Progenitor cell of endocrine pancreas (in vitro differentiated cells): ENCODE data around the gene DERL2. TPM values are rescaled to one million over a fixed set of nuclear protein-coding genes. Genes with fewer than 3 reads are reported as not detected.

Experiments used
- DNase-seq: peaks from one replicate; pipeline ENCODE4 v3.0.0; 2021; ENCODE audit warnings: low spot score; ENCODE audit not compliant: unreplicated experiment
- H3K27ac Mint-ChIP-seq: 2 replicates; pipeline ENCODE4 v1.8.0; 2021; ENCODE audit warnings: mild to moderate bottlenecking, moderate library complexity, mixed read lengths
- H3K27me3 Mint-ChIP-seq: 2 replicates; pipeline ENCODE4 v1.8.0; 2021; ENCODE audit warnings: mixed read lengths
- H3K36me3 Mint-ChIP-seq: 2 replicates; pipeline ENCODE4 v1.8.0; 2022; ENCODE audit warnings: mixed read lengths; ENCODE audit not compliant: insufficient read depth
- H3K4me1 Mint-ChIP-seq: 2 replicates; pipeline ENCODE4 v1.8.0; 2021; ENCODE audit warnings: low read depth, mixed read lengths
- H3K4me3 Mint-ChIP-seq: 2 replicates; pipeline ENCODE4 v1.8.0; 2021; ENCODE audit warnings: low read depth, mild to moderate bottlenecking, moderate library complexity, mixed read lengths
- H3K9me3 Mint-ChIP-seq: 2 replicates; pipeline ENCODE4 v1.8.0; 2021; ENCODE audit warnings: low read depth, mixed read lengths
- CTCF ChIP-seq: fragments of 200-600 bp; sonication (generic); IDR thresholded peaks from one replicate; pipeline ENCODE4 v1.5.0; 2021; ENCODE audit warnings: antibody characterized with exemption, mild to moderate bottlenecking; ENCODE audit not compliant: unreplicated experiment
- total RNA-seq: library from RNA; stranded (reverse); gene quantifications from 2 replicates; pipeline ENCODE4 v1.2.1, GENCODE V29; 2021

The DERL2 gene
- total RNA-seq, 1 donor from 2014 or later: 84.6 TPM

DNA sequence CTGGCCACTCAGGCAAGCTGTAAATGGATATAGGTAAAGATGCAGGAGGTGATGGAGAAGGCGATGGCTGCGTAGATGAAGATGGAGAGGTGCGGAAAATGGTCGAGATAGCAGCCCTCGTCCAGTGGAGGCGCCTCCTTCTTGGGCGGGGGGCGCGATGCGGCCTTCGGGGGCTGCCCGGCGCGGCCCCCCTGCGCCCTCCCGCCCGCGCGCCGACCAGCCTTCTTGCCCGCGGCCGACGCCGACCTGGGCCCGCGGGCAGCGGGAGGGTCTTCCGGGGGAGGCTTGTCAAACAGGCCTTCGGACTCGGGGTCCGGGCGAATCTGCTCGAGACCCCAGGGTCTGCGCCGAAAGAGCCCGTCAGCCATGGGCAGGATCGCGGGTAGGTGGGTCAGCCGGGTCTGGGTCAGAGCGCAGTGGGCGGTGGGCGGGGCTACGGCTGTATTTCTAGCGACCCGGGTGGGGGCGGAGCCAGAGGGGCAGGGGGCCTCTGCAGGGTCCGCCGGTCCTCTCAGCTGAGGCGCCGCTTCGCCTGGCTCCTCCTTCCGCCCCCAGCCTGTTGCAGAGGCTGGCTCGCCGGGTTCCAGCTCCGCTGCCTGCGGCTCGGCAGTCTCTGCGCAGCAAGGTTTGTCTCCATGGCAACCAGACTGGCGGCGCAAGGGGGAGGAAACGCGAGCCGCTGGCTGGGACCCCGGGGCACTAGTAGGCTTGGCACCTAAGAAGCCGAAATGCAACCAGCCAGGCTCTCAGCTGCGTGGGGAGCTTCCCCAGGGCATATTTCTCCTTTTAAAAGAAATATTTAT lies 14.8 kb upstream of the DERL2 start:
- Mint-ChIP-seq H3K27me3 (peaks cover 53% of the 10 kb centered on the region), H3K9me3 (no peaks in the 10 kb centered on the region), H3K27ac (peak overlapping the region; percentile 75), H3K4me1 (peaks cover 4% of the 10 kb centered on the region), H3K4me3 (peak overlapping the region; percentile 83), H3K36me3 (no peaks in the 10 kb centered on the region)
- peak; percentile 88 for DNase-seq
- no peak for TF ChIP-seq CTCF

GRCh38 chr17:5500247-5500588 lies 14.2 kb upstream of the DERL2 start:
- Mint-ChIP-seq H3K27me3 (peaks cover 58% of the 10 kb centered on the region), H3K27ac (peak overlapping the region; percentile 75), H3K36me3 (no peaks in the 10 kb centered on the region), H3K4me1 (peaks cover 4% of the 10 kb centered on the region), H3K4me3 (peak overlapping the region; percentile 83), H3K9me3 (no peaks in the 10 kb centered on the region)
- TF ChIP-seq CTCF: no peak
- no peak for DNase-seq

GRCh38 chr17:5499476-5500231 lies 13.7 kb upstream of the DERL2 start:
- H3K27ac Mint-ChIP-seq: no peak overlapping the region
- peaks cover 4% of the 10 kb centered on the region for H3K4me1 Mint-ChIP-seq
- H3K4me3 Mint-ChIP-seq: peak overlapping the region; percentile 83
- H3K27me3 Mint-ChIP-seq: peaks cover 63% of the 10 kb centered on the region
- no peaks in the 10 kb centered on the region for H3K9me3 Mint-ChIP-seq
- TF ChIP-seq CTCF: peak; percentile 22
- H3K36me3 Mint-ChIP-seq: no peaks in the 10 kb centered on the region
- DNase-seq: no peak

- Mint-ChIP-seq H3K4me3 (no peak overlapping the region), H3K27me3 (peaks cover 31% of the 10 kb centered on the region), H3K36me3 (peaks cover 14% of the 10 kb centered on the region), H3K9me3 (no peaks in the 10 kb centered on the region), H3K27ac (no peak overlapping the region), H3K4me1 (peaks cover 5% of the 10 kb centered on the region)
- no peak for TF ChIP-seq CTCF
- no peak for DNase-seq
Measured at GRCh38 chr17:5492970-5493369, 7.0 kb upstream of the DERL2 start.

- H3K9me3 Mint-ChIP-seq: no peaks in the 10 kb centered on the region
- H3K4me1 Mint-ChIP-seq: peaks cover 27% of the 10 kb centered on the region
- no peak overlapping the region for H3K27ac Mint-ChIP-seq
- peaks cover 21% of the 10 kb centered on the region for H3K36me3 Mint-ChIP-seq
- TF ChIP-seq CTCF: no peak
- peaks cover 4% of the 10 kb centered on the region for H3K27me3 Mint-ChIP-seq
- peak overlapping the region; percentile 67 for H3K4me3 Mint-ChIP-seq
- no peak for DNase-seq
Measured at GRCh38 chr17:5488752-5489151, 2.8 kb upstream of the DERL2 start.
